ENCODE data around the gene GRAP2.

The GRAP2 gene

GRCh38 chr22:39926753-39927152 is 25.9 kb downstream of the GRAP2 start:
- no peak for DNase-seq

GRCh38 chr22:39927544-39927943 is 26.7 kb downstream of the GRAP2 start:
- DNase-seq: no peak

- no peak for DNase-seq
Measured at GRCh38 chr22:39928536-39929520, 27.9 kb downstream of the GRAP2 start.

GRCh38 chr22:39931251-39931650 is 30.4 kb downstream of the GRAP2 start:
- DNase-seq: no peak

GRCh38 chr22:39932166-39932565 is 31.3 kb downstream of the GRAP2 start:
- no peak for DNase-seq

- DNase-seq: no peak
Measured at GRCh38 chr22:39932918-39933649, 32.2 kb downstream of the GRAP2 start.

- DNase-seq: no peak
Measured at GRCh38 chr22:39933741-39934140, 32.9 kb downstream of the GRAP2 start.

GRCh38 chr22:39935116-39935515 is 34.2 kb downstream of the GRAP2 start:
- no peak for DNase-seq

- no peak for DNase-seq
Measured at GRCh38 chr22:39935612-39936011, 34.7 kb downstream of the GRAP2 start.

- DNase-seq: no peak
Measured at GRCh38 chr22:39936523-39937145, 35.8 kb downstream of the GRAP2 start.

GRCh38 chr22:39937906-39938305 is 37.0 kb downstream of the GRAP2 start:
- no peak for DNase-seq

- DNase-seq: no peak
Measured at GRCh38 chr22:39938509-39939111, 37.7 kb downstream of the GRAP2 start.

GRCh38 chr22:39939830-39940229 is 38.9 kb downstream of the GRAP2 start:
- no peak for DNase-seq

GRCh38 chr22:39940757-39941305 is 39.9 kb downstream of the GRAP2 start:
- DNase-seq: no peak

- no peak for DNase-seq
Measured at GRCh38 chr22:39941601-39942000, 40.7 kb downstream of the GRAP2 start.

GRCh38 chr22:39942439-39943230 is 41.8 kb downstream of the GRAP2 start:
- DNase-seq: no peak

GRCh38 chr22:39943337-39943736 is 42.5 kb downstream of the GRAP2 start:
- DNase-seq: no peak

GRCh38 chr22:39943953-39944872 is 43.3 kb downstream of the GRAP2 start:
- DNase-seq: no peak

GRCh38 chr22:39946126-39946502 is 45.2 kb downstream of the GRAP2 start:
- no peak for DNase-seq

- no peak for DNase-seq
Measured at GRCh38 chr22:39946503-39947219, 45.8 kb downstream of the GRAP2 start.
